22Rv1 (cell line): ENCODE results near the gene CSTB.
A peak's percentile ranks its signal among the peaks of the same experiment; 100 is the strongest.

Experiments
- ZFX ChIP-seq: fragments of 450-650 bp; IDR thresholded peaks from 2 replicates; pipeline ENCODE4 v1.6.1; 2017; ENCODE audit warnings: antibody characterized with exemption, borderline replicate concordance
- TF ChIP-seq, protein P1 (sequence below): fragments of 450-650 bp; IDR thresholded peaks from 2 replicates; pipeline ENCODE4 v1.5.1; 2017; ENCODE audit warnings: mild to moderate bottlenecking

- TF ChIP-seq, protein P1, sequence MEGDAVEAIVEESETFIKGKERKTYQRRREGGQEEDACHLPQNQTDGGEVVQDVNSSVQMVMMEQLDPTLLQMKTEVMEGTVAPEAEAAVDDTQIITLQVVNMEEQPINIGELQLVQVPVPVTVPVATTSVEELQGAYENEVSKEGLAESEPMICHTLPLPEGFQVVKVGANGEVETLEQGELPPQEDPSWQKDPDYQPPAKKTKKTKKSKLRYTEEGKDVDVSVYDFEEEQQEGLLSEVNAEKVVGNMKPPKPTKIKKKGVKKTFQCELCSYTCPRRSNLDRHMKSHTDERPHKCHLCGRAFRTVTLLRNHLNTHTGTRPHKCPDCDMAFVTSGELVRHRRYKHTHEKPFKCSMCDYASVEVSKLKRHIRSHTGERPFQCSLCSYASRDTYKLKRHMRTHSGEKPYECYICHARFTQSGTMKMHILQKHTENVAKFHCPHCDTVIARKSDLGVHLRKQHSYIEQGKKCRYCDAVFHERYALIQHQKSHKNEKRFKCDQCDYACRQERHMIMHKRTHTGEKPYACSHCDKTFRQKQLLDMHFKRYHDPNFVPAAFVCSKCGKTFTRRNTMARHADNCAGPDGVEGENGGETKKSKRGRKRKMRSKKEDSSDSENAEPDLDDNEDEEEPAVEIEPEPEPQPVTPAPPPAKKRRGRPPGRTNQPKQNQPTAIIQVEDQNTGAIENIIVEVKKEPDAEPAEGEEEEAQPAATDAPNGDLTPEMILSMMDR = peak; percentile 99
- no peak for TF ChIP-seq ZFX
These were observed 13.3 kb upstream of the CSTB start, which contains the start of gene RRP1 for GRCh38 chr21:43789276-43790009.
